GM21423 (cell line): ENCODE data around the gene ADK.

Experiments
- ATAC-seq: cut with Tn5 transposase; IDR thresholded peaks from one replicate; pipeline ENCODE4 v1.9.1; 2021; ENCODE audit warnings: mild to moderate bottlenecking, moderate library complexity; ENCODE audit not compliant: unreplicated experiment

ADK gene

GRCh38 chr10:74585231-74586087, 434.4 kb downstream of the ADK start:
- ATAC-seq = peak; percentile 61

- peak; percentile 36 for ATAC-seq
Observed at GRCh38 chr10:74586088-74586585, 435.1 kb downstream of the ADK start.

- ATAC-seq = no peak
Observed at GRCh38 chr10:74587109-74587854, 436.3 kb downstream of the ADK start.

GRCh38 chr10:74589226-74589673, 438.2 kb downstream of the ADK start:
- peak; percentile 34 for ATAC-seq

GRCh38 chr10:74589851-74590250, 438.8 kb downstream of the ADK start:
- ATAC-seq = no peak

GRCh38 chr10:74593470-74593869, 442.4 kb downstream of the ADK start:
- no peak for ATAC-seq

- ATAC-seq = no peak
Observed at GRCh38 chr10:74596713-74597112, 445.7 kb downstream of the ADK start.

GRCh38 chr10:74598891-74599566, 448.0 kb downstream of the ADK start:
- peak; percentile 57 for ATAC-seq

- ATAC-seq = no peak
Observed at GRCh38 chr10:74599672-74600071, 448.7 kb downstream of the ADK start.

GRCh38 chr10:74600170-74600569, 449.1 kb downstream of the ADK start:
- no peak for ATAC-seq

GRCh38 chr10:74602576-74602975, 451.6 kb downstream of the ADK start:
- ATAC-seq = no peak

GRCh38 chr10:74610299-74610698, 459.3 kb downstream of the ADK start:
- no peak for ATAC-seq

- ATAC-seq = no peak
Observed at GRCh38 chr10:74612195-74612594, 461.2 kb downstream of the ADK start.

GRCh38 chr10:74620626-74621025, 469.6 kb downstream of the ADK start:
- ATAC-seq = no peak

GRCh38 chr10:74623786-74624185, 472.8 kb downstream of the ADK start:
- ATAC-seq = no peak

GRCh38 chr10:74624501-74624900, 473.5 kb downstream of the ADK start:
- ATAC-seq = no peak

- ATAC-seq = no peak
Observed at GRCh38 chr10:74628136-74628535, 477.1 kb downstream of the ADK start.

GRCh38 chr10:74634995-74635536, 484.0 kb downstream of the ADK start:
- no peak for ATAC-seq

- ATAC-seq = no peak
Observed at GRCh38 chr10:74635655-74636054, 484.6 kb downstream of the ADK start.

GRCh38 chr10:74637685-74638084, 486.7 kb downstream of the ADK start:
- ATAC-seq = no peak
